Endothelial cell of umbilical vein (primary cell): ENCODE results near the gene ZNF23. TPM values are rescaled to one million over a fixed set of nuclear protein-coding genes. Genes with fewer than 3 reads are reported as not detected.

Source experiments
- BruUV-seq: library from RNA; stranded (reverse); fragments of 400-500 nt; replicated peaks from 2 replicates; lab custom pipeline; 2021; lab: Mats Ljungman, UMichigan
- CTCF ChIA-PET: fragments of 300-600, 350-600 bp; sonication (Branson Sonifier 250); formaldehyde crosslinking; loops from one replicate; lab custom pipeline; 2021; ENCODE audit warnings: antibody characterized with exemption, inconsistent platforms; lab: Charles Lee
- POLR2A ChIA-PET: fragments of 300-600, 350-600 bp; sonication (Branson Sonifier 250); formaldehyde crosslinking; loops from one replicate; lab custom pipeline; 2021; ENCODE audit warnings: antibody characterized with exemption, inconsistent platforms; lab: Charles Lee
- DNase-seq: peaks from one replicate; pipeline ENCODE4 v3.0.0-alpha.2; 2011; ENCODE audit warnings: low read depth, low spot score
- FAIRE-seq: peaks from 2 replicates; lab custom pipeline; 2011; peaks lifted over from hg19 to GRCh38; lab: Jason Lieb, UNC
- H2AFZ ChIP-seq: 2 replicates; pipeline ENCODE4 v1.6.0; 2012; ENCODE audit warnings: low read depth, low read length, control low read depth, inconsistent platforms
- H3K27ac ChIP-seq: 2 replicates; pipeline ENCODE4 v1.5.1; 2011; ENCODE audit warnings: low read depth, mild to moderate bottlenecking, control low read depth, low read length, moderate library complexity; ENCODE audit not compliant: insufficient read depth
- H3K27me3 ChIP-seq, 2 experiments: 2 replicates each; pipeline versions ENCODE4 v1.6.0 to v1.6.1; 2011; ENCODE audit warnings: low read length in 2 of 2, mixed read lengths in 1 of 2; ENCODE audit not compliant: control insufficient read depth in 2 of 2, insufficient read depth in 2 of 2
- H3K36me3 ChIP-seq, 2 experiments: 2 replicates in 1 of 2; 3 replicates in 1 of 2; pipeline ENCODE4 v1.5.1; 2011; ENCODE audit warnings: low read length in 2 of 2, mild to moderate bottlenecking in 1 of 2, moderate library complexity in 1 of 2; ENCODE audit not compliant: control insufficient read depth in 2 of 2, insufficient read depth in 2 of 2; ENCODE audit errors: extremely low read depth in 1 of 2
- H3K4me1 ChIP-seq: 3 replicates; pipeline ENCODE4 v1.5.1; 2011; ENCODE audit warnings: mild to moderate bottlenecking, low read length; ENCODE audit not compliant: control insufficient read depth, insufficient read depth; ENCODE audit errors: extremely low read depth
- H3K4me2 ChIP-seq: 2 replicates; pipeline ENCODE4 v1.6.1; 2011; ENCODE audit warnings: low read length, control low read depth, mixed read lengths; ENCODE audit not compliant: insufficient read depth
- H3K4me3 ChIP-seq, 3 experiments: fragments of 200-600 bp in 1 of 3; sonication (generic), shearing (Covaris generic) in 1 of 3; replicated peaks in 1 of 3; 2 replicates each; pipeline ENCODE4 v1.5.1; 2011 to 2016; ENCODE audit warnings: control low read depth in 3 of 3, low read length in 3 of 3, mild to moderate bottlenecking in 2 of 3, inconsistent platforms in 1 of 3, low read depth in 1 of 3, moderate library complexity in 1 of 3; ENCODE audit not compliant: insufficient read depth in 1 of 3
- H3K79me2 ChIP-seq: 2 replicates; pipeline ENCODE4 v1.6.0; 2012; ENCODE audit warnings: low read length, inconsistent platforms; ENCODE audit not compliant: control insufficient read depth, insufficient read depth
- H3K9ac ChIP-seq: replicated peaks from 2 replicates; pipeline ENCODE3; 2011; ENCODE audit warnings: low read length, control low read depth; ENCODE audit not compliant: insufficient read depth; ENCODE audit errors: extremely low read depth
- H3K9me1 ChIP-seq: replicated peaks from 3 replicates; pipeline ENCODE4 v1.6.0; 2011; ENCODE audit warnings: mild to moderate bottlenecking, low read length; ENCODE audit not compliant: control insufficient read depth, insufficient read depth; ENCODE audit errors: extremely low read depth
- H3K9me3 ChIP-seq: replicated peaks from 2 replicates; pipeline ENCODE4 v1.5.1; 2012; ENCODE audit warnings: low read length, inconsistent platforms; ENCODE audit not compliant: control insufficient read depth, insufficient read depth
- H4K20me1 ChIP-seq: replicated peaks from 2 replicates; pipeline ENCODE3; 2011; ENCODE audit warnings: mild to moderate bottlenecking, low read length; ENCODE audit not compliant: control insufficient read depth, insufficient read depth; ENCODE audit errors: extremely low read depth
- CTCF ChIP-seq, 2 donors: IDR thresholded peaks; 1 replicate in 1 of 2; 2 replicates in 1 of 2; pipeline ENCODE4 v1.5.1; 2011; ENCODE audit warnings: low read length in 2 of 2, mild to moderate bottlenecking in 2 of 2, moderate library complexity in 2 of 2, control low read depth in 1 of 2, inconsistent platforms in 1 of 2, low read depth in 1 of 2; ENCODE audit not compliant: insufficient read depth in 1 of 2; ENCODE audit errors: extremely low read depth in 1 of 2
- EZH2 ChIP-seq: IDR thresholded peaks from 2 replicates; pipeline ENCODE4 v1.6.1; 2012; ENCODE audit warnings: borderline replicate concordance, low read depth, mild to moderate bottlenecking, moderate library complexity, low read length, inconsistent platforms; ENCODE audit not compliant: severe bottlenecking
- FOS ChIP-seq: IDR thresholded peaks from 2 replicates; pipeline ENCODE4 v1.6.1; 2011; ENCODE audit warnings: mild to moderate bottlenecking, low read length, moderate library complexity, borderline replicate concordance; ENCODE audit not compliant: insufficient read depth
- GATA2 ChIP-seq: IDR thresholded peaks from 2 replicates; pipeline ENCODE4 v1.7.0; 2011; ENCODE audit warnings: low read depth, mild to moderate bottlenecking, moderate library complexity, mixed read lengths, low read length; ENCODE audit not compliant: insufficient read length, insufficient read depth
- JUN ChIP-seq: IDR thresholded peaks from 2 replicates; pipeline ENCODE4 v1.6.1; 2011; ENCODE audit warnings: borderline replicate concordance, low read depth; ENCODE audit not compliant: insufficient read length, insufficient read depth
- MAX ChIP-seq: IDR thresholded peaks from 2 replicates; pipeline ENCODE4 v1.6.1; 2011; ENCODE audit not compliant: insufficient read depth, insufficient read length
- MYC ChIP-seq: IDR thresholded peaks from one replicate; pipeline ENCODE4 v1.6.1; 2011; ENCODE audit warnings: mild to moderate bottlenecking, low read depth, low read length
- POLR2A ChIP-seq: IDR thresholded peaks from 2 replicates; pipeline ENCODE4 v1.6.1; 2012; ENCODE audit warnings: low read depth, mild to moderate bottlenecking, control low read depth, low read length
- POLR2AphosphoS5 ChIP-seq: IDR thresholded peaks from 2 replicates; pipeline ENCODE4 v1.6.1; 2012; ENCODE audit warnings: low read depth, mild to moderate bottlenecking, control low read depth, low read length, moderate library complexity; ENCODE audit not compliant: insufficient read depth
- dilution Hi-C: fragments of 300-500 bp; cut with MboI; formaldehyde crosslinking; loops from one replicate; pipeline ENCODE4 v1.15.0; 2019; ENCODE audit warnings: low sequenced_read_pairs; ENCODE audit not compliant: extremely low pct_ligation_motif_present
- intact Hi-C: fragments of 100-400 bp; cut with micrococcal nuclease; formaldehyde crosslinking; loops from one replicate; pipeline ENCODE4 v1.10.0; 2022
- polyA plus RNA-seq, 4 experiments: library from polyadenylated mRNA; depleted of rRNA in 3 of 4; stranded (reverse) in 3 of 4; unstranded in 1 of 4; fragments of >200 nt; gene quantifications; 2 replicates each; pipeline versions ENCODE4 v1.2.1 to v1.2.3, GENCODE V29; 2011 to 2012; ENCODE audit warnings: missing spikeins in 1 of 4
- total RNA-seq: library from RNA; stranded (reverse); gene quantifications from 2 replicates; pipeline ENCODE4 v1.2.3, GENCODE V29; 2021

ZNF23 gene
- total and polyA plus RNA-seq, 2 donors (not counting 3 experiments of a cell fraction or from before 2014, with no cell fraction given), result 2.1 to 6.4 TPM

- no peak overlapping the region for H2AFZ ChIP-seq
- H3K27me3 ChIP-seq, result no peaks in the 10 kb centered on the region
- H3K36me3 ChIP-seq, result no peaks in the 10 kb centered on the region
- no peak overlapping the region for H3K4me2 ChIP-seq
- ChIA-PET CTCF (interaction anchor here (2.2 kb wide), 1 partner anchor 63 kb away, joined by 8 read pairs; no protein-coding TSS in a partner anchor), POLR2A (no interaction called here)
- BruUV-seq, result no TSS peak
- H4K20me1 ChIP-seq, result no peaks in the 10 kb centered on the region
- no peak overlapping the region for H3K4me3 ChIP-seq
- H3K27ac ChIP-seq, result no peak overlapping the region
- dilution Hi-C loops, result no loop called here
- FAIRE-seq (no peak), DNase-seq (no peak)
- intact Hi-C loops, result no loop called here
- H3K9ac ChIP-seq, result no peak overlapping the region
- no peaks in the 10 kb centered on the region for H3K9me1 ChIP-seq
- TF ChIP-seq MAX (no peak), CTCF (IDR thresholded peaks at IDR 0.05; ENCODE audit: extremely low read depth in 1 of 2, insufficient read depth in 1 of 2, low read depth in 1 of 2, low read length in 2 of 2) (no peak), GATA2 (no peak), POLR2A (no peak), EZH2 (no peak), FOS (no peak), POLR2AphosphoS5 (no peak), JUN (no peak), MYC (no peak)
- no peaks in the 10 kb centered on the region for H3K4me1 ChIP-seq
- H3K9me3 ChIP-seq, result no peaks in the 10 kb centered on the region
- H3K79me2 ChIP-seq, result no peaks in the 10 kb centered on the region
These were observed 25.6 kb downstream of the ZNF23 start for GRCh38 chr16:71436473-71436872.
